Hematopoietic multipotent progenitor cell treated with erythropoietin and hydrocortisone succinate and interleukin-3 and kit ligand, for 8 days (in vitro differentiated cells): ENCODE data around the gene SLC6A6.

Experiments
- DNase-seq: peaks from one replicate; pipeline ENCODE4 v3.0.0-alpha.2; 2015

The SLC6A6 gene

GRCh38 chr3:14491396-14492190 is 89.2 kb downstream of the SLC6A6 start:
- DNase-seq, result no peak

GRCh38 chr3:14492948-14493881 is 90.8 kb downstream of the SLC6A6 start:
- DNase-seq, result no peak

GRCh38 chr3:14494279-14494972 is 92.0 kb downstream of the SLC6A6 start:
- no peak for DNase-seq

GRCh38 chr3:14494973-14495300 is 92.5 kb downstream of the SLC6A6 start:
- no peak for DNase-seq

GRCh38 chr3:14496351-14496750 is 93.9 kb downstream of the SLC6A6 start:
- DNase-seq, result no peak

- no peak for DNase-seq
These were observed 94.9 kb downstream of the SLC6A6 start for GRCh38 chr3:14497321-14497720.

- DNase-seq, result no peak
These were observed 100.1 kb downstream of the SLC6A6 start for GRCh38 chr3:14502472-14502871.

- DNase-seq, result no peak
These were observed 100.8 kb downstream of the SLC6A6 start for GRCh38 chr3:14503033-14503705.

- no peak for DNase-seq
These were observed 101.3 kb downstream of the SLC6A6 start for GRCh38 chr3:14503706-14504065.

GRCh38 chr3:14505001-14505802 is 102.8 kb downstream of the SLC6A6 start:
- no peak for DNase-seq

GRCh38 chr3:14505803-14506500 is 103.5 kb downstream of the SLC6A6 start:
- DNase-seq, result no peak

- DNase-seq, result no peak
These were observed 104.4 kb downstream of the SLC6A6 start for GRCh38 chr3:14506626-14507304.

GRCh38 chr3:14507305-14507741 is 104.9 kb downstream of the SLC6A6 start:
- DNase-seq, result no peak

- no peak for DNase-seq
These were observed 105.5 kb downstream of the SLC6A6 start for GRCh38 chr3:14507757-14508504.

GRCh38 chr3:14508505-14508819 is 106.1 kb downstream of the SLC6A6 start:
- no peak for DNase-seq

- peak; percentile 55 for DNase-seq
These were observed 106.8 kb downstream of the SLC6A6 start for GRCh38 chr3:14508966-14509795.

- DNase-seq, result no peak
These were observed 107.3 kb downstream of the SLC6A6 start for GRCh38 chr3:14509796-14510100.

- DNase-seq, result no peak
These were observed 108.6 kb downstream of the SLC6A6 start for GRCh38 chr3:14510838-14511622.
